GM12878 (cell line): ENCODE data around the gene DTWD2. TPM values are rescaled to one million over a fixed set of nuclear protein-coding genes. Genes with fewer than 3 reads are reported as not detected.

Experiments
- ATAC-seq: fragments of 200-7000 bp; cut with Tn5 transposase; 3 replicates; pipeline ENCODE4 v1.9.1; 2020; ENCODE audit warnings: mild to moderate bottlenecking, moderate library complexity
- BruUV-seq: library from RNA; stranded (reverse); fragments of 400-500 nt; replicated peaks from 2 replicates; lab custom pipeline; 2021; lab: Mats Ljungman, UMichigan
- CTCF ChIA-PET: fragments of 300-600 bp; sonication (Branson Sonifier 250); formaldehyde crosslinking; extraction: SDS; loops from one replicate; lab custom pipeline; 2021; ENCODE audit warnings: inconsistent platforms; lab: Yijun Ruan, JAX
- POLR2A ChIA-PET: fragments of 350-600 bp; formaldehyde crosslinking; extraction: SDS; loops from one replicate; lab custom pipeline; 2021; ENCODE audit warnings: inconsistent platforms; lab: Charles Lee
- RAD21 ChIA-PET: fragments of 300-600 bp; sonication (Branson Sonifier 250); formaldehyde crosslinking; loops from one replicate; lab custom pipeline; 2023; ENCODE audit warnings: antibody characterized with exemption; ENCODE audit not compliant: unreplicated experiment; lab: Charles Lee
- SMC1A ChIA-PET: fragments of 300-600 bp; sonication (Branson Sonifier 250); formaldehyde crosslinking; loops from one replicate; lab custom pipeline; 2023; ENCODE audit not compliant: unreplicated experiment, uncharacterized antibody; lab: Charles Lee
- DNase-seq: peaks from one replicate; pipeline ENCODE4 v3.0.0-alpha.2; 2011; ENCODE audit warnings: low read depth, low spot score
- FAIRE-seq: peaks from 3 replicates; lab custom pipeline; 2011; peaks lifted over from hg19 to GRCh38; lab: Jason Lieb, UNC
- H2AFZ ChIP-seq: 2 replicates; pipeline ENCODE4 v1.6.0; 2011; ENCODE audit warnings: low read depth, low read length, control low read depth; ENCODE audit not compliant: control insufficient read depth
- H3K27ac ChIP-seq: 2 replicates; pipeline ENCODE4 v1.5.1; 2011; ENCODE audit warnings: control low read depth; ENCODE audit not compliant: control insufficient read depth, insufficient read depth
- H3K27me3 ChIP-seq, 2 experiments: replicated peaks in 1 of 2; 2 replicates each; pipeline versions ENCODE4 v1.6.0 to v1.6.1; 2011; ENCODE audit warnings: low read length in 1 of 2; ENCODE audit not compliant: control insufficient read depth in 2 of 2, insufficient read depth in 2 of 2
- H3K36me3 ChIP-seq, 2 experiments: 2 replicates each; pipeline ENCODE4 v1.5.1; 2011; ENCODE audit warnings: low read length in 1 of 2; ENCODE audit not compliant: control insufficient read depth in 2 of 2, insufficient read depth in 2 of 2
- H3K4me1 ChIP-seq: 2 replicates; pipeline ENCODE4 v1.6.1; 2011; ENCODE audit warnings: mild to moderate bottlenecking, low read length, moderate library complexity, mixed read lengths; ENCODE audit not compliant: control insufficient read depth, insufficient read depth
- H3K4me2 ChIP-seq: 2 replicates; pipeline ENCODE4 v1.6.0; 2011; ENCODE audit warnings: control low read depth; ENCODE audit not compliant: control insufficient read depth, insufficient read depth
- H3K4me3 ChIP-seq: fragments of 200-600 bp; sonication (generic); 2 replicates; pipeline ENCODE4 v1.5.1; 2016
- H3K79me2 ChIP-seq: 2 replicates; pipeline ENCODE4 v1.6.0; 2011; ENCODE audit warnings: low read length; ENCODE audit not compliant: control insufficient read depth, insufficient read depth
- H3K9ac ChIP-seq: 2 replicates; pipeline ENCODE4 v1.8.0; 2011; ENCODE audit warnings: low read length, control low read depth, mixed read lengths; ENCODE audit not compliant: control insufficient read depth, insufficient read depth
- H3K9me3 ChIP-seq: replicated peaks from 3 replicates; pipeline ENCODE4 v1.5.1; 2011; ENCODE audit warnings: mild to moderate bottlenecking, low read length; ENCODE audit not compliant: control insufficient read depth, insufficient read depth
- H4K20me1 ChIP-seq: 2 replicates; pipeline ENCODE4 v1.6.0; 2011; ENCODE audit not compliant: control insufficient read depth, insufficient read depth
- ATF2 ChIP-seq: IDR thresholded peaks from 2 replicates; pipeline ENCODE4 v1.6.1; 2012; ENCODE audit warnings: low read length, inconsistent platforms
- ATF7 ChIP-seq: fragments of 450-650 bp; IDR thresholded peaks from 2 replicates; pipeline ENCODE4 v1.6.1; 2016; ENCODE audit warnings: low read depth, mild to moderate bottlenecking
- BMI1 ChIP-seq: fragments of 450-650 bp; IDR thresholded peaks from 2 replicates; pipeline ENCODE4 v1.6.1; 2016; ENCODE audit warnings: mild to moderate bottlenecking, moderate library complexity, borderline replicate concordance
- CHD2 ChIP-seq: IDR thresholded peaks from 2 replicates; pipeline ENCODE4 v1.6.1; 2011; ENCODE audit warnings: low read depth, low read length, improper control_type of control experiment, borderline replicate concordance
- EZH2 ChIP-seq: IDR thresholded peaks from 2 replicates; pipeline ENCODE4 v1.6.1; 2012; ENCODE audit warnings: low read depth, mild to moderate bottlenecking, control low read depth, inconsistent platforms, low read length, borderline replicate concordance; ENCODE audit not compliant: control insufficient read depth
- HDAC6 ChIP-seq: fragments of 200-600 bp; sonication (generic); IDR thresholded peaks from one replicate; pipeline ENCODE4 v1.8.0; 2017; ENCODE audit warnings: antibody characterized with exemption; ENCODE audit not compliant: unreplicated experiment
- LARP7 ChIP-seq: fragments of 450-650 bp; IDR thresholded peaks from 2 replicates; pipeline ENCODE4 v1.6.1; 2017; ENCODE audit warnings: mild to moderate bottlenecking
- NRF1 ChIP-seq: conservative IDR thresholded peaks from 2 replicates; pipeline ENCODE4 v1.6.1; 2011; ENCODE audit warnings: mild to moderate bottlenecking, low read depth, low read length, improper control_type of control experiment
- POLR2A ChIP-seq: IDR thresholded peaks from 2 replicates; pipeline ENCODE4 v1.6.1; 2011; ENCODE audit warnings: low read depth, mild to moderate bottlenecking, low read length
- POLR2AphosphoS2 ChIP-seq: IDR thresholded peaks from 2 replicates; pipeline ENCODE4 v1.6.1; 2011; ENCODE audit warnings: low read depth, mild to moderate bottlenecking, low read length, improper control_type of control experiment, moderate library complexity
- RB1 ChIP-seq: fragments of 450-650 bp; formaldehyde crosslinking; IDR thresholded peaks from 2 replicates; pipeline ENCODE4 v1.6.1; 2017; ENCODE audit warnings: mild to moderate bottlenecking, borderline replicate concordance
- SUPT20H ChIP-seq: IDR thresholded peaks from 2 replicates; pipeline ENCODE4 v1.6.1; 2011; ENCODE audit warnings: low read depth, mild to moderate bottlenecking, low read length, moderate library complexity, borderline replicate concordance; ENCODE audit not compliant: control insufficient read depth
- SUZ12 ChIP-seq: fragments of 200-600 bp; sonication (generic); IDR thresholded peaks from one replicate; pipeline ENCODE4 v1.6.1; 2018; ENCODE audit warnings: antibody characterized with exemption, mild to moderate bottlenecking; ENCODE audit not compliant: unreplicated experiment
- USF2 ChIP-seq: IDR thresholded peaks from 2 replicates; pipeline ENCODE4 v1.6.1; 2011; ENCODE audit warnings: low read depth, low read length, improper control_type of control experiment, borderline replicate concordance
- ZNF622 ChIP-seq: fragments of 450-650 bp; IDR thresholded peaks from 2 replicates; pipeline ENCODE4 v1.6.1; 2017; ENCODE audit warnings: mild to moderate bottlenecking, inconsistent platforms
- in situ Hi-C: fragments of 300-500 bp; cut with MboI; formaldehyde crosslinking; loops from 9 replicates; pipeline ENCODE4 v1.14.3; 2018; ENCODE audit warnings: mixed read lengths
- intact Hi-C: fragments of 100-400 bp; cut with micrococcal nuclease; formaldehyde crosslinking; loops from one replicate; pipeline ENCODE4 v1.14.2; 2022; ENCODE audit not compliant: unreplicated experiment
- polyA plus RNA-seq, 11 experiments: library from polyadenylated mRNA; depleted of rRNA in 4 of 11; unstranded in 6 of 11; stranded (reverse) in 5 of 11; fragments of >200 nt; fragmentation: Nextera tagmentation in 4 of 11; fragmentation: Illumina TruSeq in 1 of 11; extraction: Ambion mirVana in 4 of 11; extraction: Trizol in 1 of 11; gene quantifications; 1 replicate in 1 of 11; 2 replicates in 10 of 11; pipeline versions ENCODE4 v1.2.1 to v1.2.3, GENCODE V29; 2011 to 2016; ENCODE audit warnings: inconsistent platforms in 2 of 11, missing spikeins in 2 of 11, low read depth in 1 of 11
- total RNA-seq, 4 experiments: library from RNA; depleted of rRNA in 3 of 4; stranded (reverse); fragments of >200 nt in 3 of 4; fragmentation: Illumina TruSeq in 1 of 4; extraction: Trizol in 1 of 4; gene quantifications; 2 replicates each; pipeline versions ENCODE4 v1.2.1 to v1.2.3, GENCODE V29; 2013 to 2021
- TF ChIP-seq, protein P1 (sequence below): fragments of 450-650 bp; IDR thresholded peaks from 2 replicates; pipeline ENCODE4 v1.6.1; 2017; ENCODE audit warnings: low read depth, mild to moderate bottlenecking, moderate library complexity
- TF ChIP-seq, protein P2 (sequence below): fragments of 450-650 bp; formaldehyde crosslinking; IDR thresholded peaks from 2 replicates; pipeline ENCODE4 v1.4.0; 2020; ENCODE audit warnings: mild to moderate bottlenecking, moderate library complexity

The DTWD2 gene
- total and polyA plus RNA-seq, 10 of the 15 experiments (the other 5 are each of a cell fraction or from before 2014, with no cell fraction given) = 0.93 to 8.4 (median 5.1) TPM

GRCh38 chr5:118956727-118957126, 31.6 kb downstream of the DTWD2 start (continued):
- TF ChIP-seq, protein P1, sequence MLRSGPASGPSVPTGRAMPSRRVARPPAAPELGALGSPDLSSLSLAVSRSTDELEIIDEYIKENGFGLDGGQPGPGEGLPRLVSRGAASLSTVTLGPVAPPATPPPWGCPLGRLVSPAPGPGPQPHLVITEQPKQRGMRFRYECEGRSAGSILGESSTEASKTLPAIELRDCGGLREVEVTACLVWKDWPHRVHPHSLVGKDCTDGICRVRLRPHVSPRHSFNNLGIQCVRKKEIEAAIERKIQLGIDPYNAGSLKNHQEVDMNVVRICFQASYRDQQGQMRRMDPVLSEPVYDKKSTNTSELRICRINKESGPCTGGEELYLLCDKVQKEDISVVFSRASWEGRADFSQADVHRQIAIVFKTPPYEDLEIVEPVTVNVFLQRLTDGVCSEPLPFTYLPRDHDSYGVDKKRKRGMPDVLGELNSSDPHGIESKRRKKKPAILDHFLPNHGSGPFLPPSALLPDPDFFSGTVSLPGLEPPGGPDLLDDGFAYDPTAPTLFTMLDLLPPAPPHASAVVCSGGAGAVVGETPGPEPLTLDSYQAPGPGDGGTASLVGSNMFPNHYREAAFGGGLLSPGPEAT = no peak
- TF ChIP-seq POLR2A (no peak), HDAC6 (no peak), RB1 (no peak)

DNA sequence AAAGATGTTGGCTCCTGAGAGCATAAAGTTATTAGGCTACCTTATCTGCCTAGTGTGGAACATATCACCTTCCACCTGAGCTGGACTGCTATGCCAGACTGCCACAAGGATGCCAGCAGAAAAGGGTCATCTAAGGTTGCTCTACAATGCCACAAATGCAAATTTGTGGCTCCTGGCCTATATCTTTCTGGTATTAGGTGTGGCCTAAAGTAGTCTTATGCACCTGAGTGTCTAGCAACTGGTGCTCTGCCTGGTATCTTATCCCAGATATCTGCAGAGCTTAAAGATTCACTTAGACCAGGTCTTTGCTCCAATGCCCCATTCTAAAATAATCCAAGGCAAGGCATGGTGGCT, 34.7 kb downstream of the DTWD2 start:
- ATAC-seq (peak; percentile 41; the same call in 2 of the 3 replicates), FAIRE-seq (no peak)
- SMC1A ChIA-PET = interaction anchor here (0.7 to 1.6 kb wide), 3 partner anchors 9 to 162 kb away, joined by 3 to 4 read pairs (median 3); no protein-coding TSS in a partner anchor
- TF ChIP-seq, protein P2, sequence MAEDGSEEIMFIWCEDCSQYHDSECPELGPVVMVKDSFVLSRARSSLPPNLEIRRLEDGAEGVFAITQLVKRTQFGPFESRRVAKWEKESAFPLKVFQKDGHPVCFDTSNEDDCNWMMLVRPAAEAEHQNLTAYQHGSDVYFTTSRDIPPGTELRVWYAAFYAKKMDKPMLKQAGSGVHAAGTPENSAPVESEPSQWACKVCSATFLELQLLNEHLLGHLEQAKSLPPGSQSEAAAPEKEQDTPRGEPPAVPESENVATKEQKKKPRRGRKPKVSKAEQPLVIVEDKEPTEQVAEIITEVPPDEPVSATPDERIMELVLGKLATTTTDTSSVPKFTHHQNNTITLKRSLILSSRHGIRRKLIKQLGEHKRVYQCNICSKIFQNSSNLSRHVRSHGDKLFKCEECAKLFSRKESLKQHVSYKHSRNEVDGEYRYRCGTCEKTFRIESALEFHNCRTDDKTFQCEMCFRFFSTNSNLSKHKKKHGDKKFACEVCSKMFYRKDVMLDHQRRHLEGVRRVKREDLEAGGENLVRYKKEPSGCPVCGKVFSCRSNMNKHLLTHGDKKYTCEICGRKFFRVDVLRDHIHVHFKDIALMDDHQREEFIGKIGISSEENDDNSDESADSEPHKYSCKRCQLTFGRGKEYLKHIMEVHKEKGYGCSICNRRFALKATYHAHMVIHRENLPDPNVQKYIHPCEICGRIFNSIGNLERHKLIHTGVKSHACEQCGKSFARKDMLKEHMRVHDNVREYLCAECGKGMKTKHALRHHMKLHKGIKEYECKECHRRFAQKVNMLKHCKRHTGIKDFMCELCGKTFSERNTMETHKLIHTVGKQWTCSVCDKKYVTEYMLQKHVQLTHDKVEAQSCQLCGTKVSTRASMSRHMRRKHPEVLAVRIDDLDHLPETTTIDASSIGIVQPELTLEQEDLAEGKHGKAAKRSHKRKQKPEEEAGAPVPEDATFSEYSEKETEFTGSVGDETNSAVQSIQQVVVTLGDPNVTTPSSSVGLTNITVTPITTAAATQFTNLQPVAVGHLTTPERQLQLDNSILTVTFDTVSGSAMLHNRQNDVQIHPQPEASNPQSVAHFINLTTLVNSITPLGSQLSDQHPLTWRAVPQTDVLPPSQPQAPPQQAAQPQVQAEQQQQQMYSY (CRISPR knock-in tag) = no peak
- TF ChIP-seq SUPT20H (no peak), ATF7 (no peak), CHD2 (no peak), BMI1 (no peak), NRF1 (no peak), LARP7 (no peak), EZH2 (no peak), POLR2AphosphoS2 (no peak), USF2 (no peak), ATF2 (no peak), ZNF622 (no peak), SUZ12 (no peak), HDAC6 (no peak)

More for the DNA sequence above, 34.7 kb downstream of the DTWD2 start:
- Histone ChIP-seq H3K79me2 (no peaks in the 10 kb centered on the region), H3K4me3 (no peak overlapping the region), H3K9me3 (no peaks in the 10 kb centered on the region), H3K36me3 (no peaks in the 10 kb centered on the region), H3K27me3 (no peaks in the 10 kb centered on the region), H3K4me2 (no peak overlapping the region), H3K4me1 (no peaks in the 10 kb centered on the region), H3K9ac (no peak overlapping the region), H3K27ac (no peak overlapping the region), H4K20me1 (no peaks in the 10 kb centered on the region), H2AFZ (no peak overlapping the region)
- ChIA-PET CTCF (interaction anchor here (0.6 kb wide), 1 partner anchor 303 kb away, joined by 3 read pairs; no protein-coding TSS in a partner anchor), RAD21 (no interaction called here), POLR2A (no interaction called here)
- in situ Hi-C loops = no loop called here
- no TSS peak for BruUV-seq
- no peak for DNase-seq
- intact Hi-C loops = loop anchor here (10.0 kb wide), 1 partner anchor 339 kb away; no protein-coding TSS in a partner anchor
